Measurements from ENCODE around the gene PIK3CB. TPM values are rescaled to one million over a fixed set of nuclear protein-coding genes. Genes with fewer than 3 reads are reported as not detected.

Gene PIK3CB
- total and polyA plus RNA-seq, 10 of the 15 experiments (the other 5 are each of a cell fraction or from before 2014, with no cell fraction given), result 5.0 to 18.4 (median 10.4) TPM

DNA sequence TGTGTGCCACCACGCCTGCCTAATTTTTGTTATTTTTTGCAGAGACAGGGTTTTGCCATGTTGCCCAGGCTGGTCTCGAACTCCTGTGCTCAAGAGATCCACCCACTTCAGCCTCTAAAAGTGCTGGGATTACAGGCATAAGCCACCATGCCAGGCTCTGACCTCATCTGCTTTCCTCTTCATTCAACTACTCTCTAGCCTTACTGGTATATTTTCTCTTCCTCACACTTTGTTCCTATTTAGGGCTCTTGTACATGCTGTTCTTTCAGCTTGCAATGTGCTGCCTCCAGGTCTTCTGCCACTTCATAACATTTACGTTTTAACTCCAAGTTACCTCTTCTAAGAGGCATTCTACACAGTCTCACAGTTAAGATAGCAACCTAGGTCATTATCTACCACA lies 34.9 kb downstream of the PIK3CB start:
- Histone ChIP-seq H3K9me3 (replicated peaks; ENCODE audit: control insufficient read depth, insufficient read depth, low read length) (no peaks in the 10 kb centered on the region), H3K27ac (ENCODE audit: control insufficient read depth, insufficient read depth) (no peak overlapping the region), H4K20me1 (ENCODE audit: control insufficient read depth, insufficient read depth) (0 out of 2 replicates have a peak, but pooled peaks cover 2% of the 10 kb centered on the region), H3K4me3 (no peak overlapping the region), H3K4me1 (ENCODE audit: control insufficient read depth, insufficient read depth, low read length) (peaks cover 14% of the 10 kb centered on the region), H3K9ac (ENCODE audit: control insufficient read depth, insufficient read depth, low read length) (no peak overlapping the region), H2AFZ (ENCODE audit: control insufficient read depth, low read depth, low read length) (no peak overlapping the region), H3K79me2 (ENCODE audit: control insufficient read depth, insufficient read depth, low read length) (peaks cover 15% of the 10 kb centered on the region), H3K36me3 (ENCODE audit: control insufficient read depth in 2 of 2, insufficient read depth in 2 of 2, low read length in 1 of 2) (no peaks in the 10 kb centered on the region), H3K27me3 (replicated peaks in 1 of 2; ENCODE audit: control insufficient read depth in 2 of 2, insufficient read depth in 2 of 2, low read length in 1 of 2) (no peaks in the 10 kb centered on the region), H3K4me2 (ENCODE audit: control insufficient read depth, insufficient read depth) (no peak overlapping the region)
- intact Hi-C loops (cut with micrococcal nuclease; ENCODE audit: unreplicated experiment), result no loop called here
- 99% methylated on average over 3 of the region's 3 CpGs for WGBS (ENCODE audit: insufficient coverage, insufficient replicate concordance, low lambda C conversion rate, missing lambda C conversion rate)
- RAD21 ChIA-PET (ENCODE audit: unreplicated experiment), result no interaction called here
- FAIRE-seq (no peak), DNase-seq (ENCODE audit: low read depth, low spot score) (no peak), ATAC-seq (no peak)
- POLR2A ChIA-PET, result no interaction called here
- in situ Hi-C loops (cut with MboI), result no loop called here
- SMC1A ChIA-PET (ENCODE audit: uncharacterized antibody, unreplicated experiment), result no interaction called here
- CTCF ChIA-PET, result no interaction called here
- no peak for TF ChIP-seq EP300 (IDR thresholded peaks at IDR 0.05; ENCODE audit: borderline replicate concordance in 1 of 2, control insufficient read depth in 1 of 2, low read depth in 2 of 2, low read length in 2 of 2)
- TF ChIP-seq, protein P1, sequence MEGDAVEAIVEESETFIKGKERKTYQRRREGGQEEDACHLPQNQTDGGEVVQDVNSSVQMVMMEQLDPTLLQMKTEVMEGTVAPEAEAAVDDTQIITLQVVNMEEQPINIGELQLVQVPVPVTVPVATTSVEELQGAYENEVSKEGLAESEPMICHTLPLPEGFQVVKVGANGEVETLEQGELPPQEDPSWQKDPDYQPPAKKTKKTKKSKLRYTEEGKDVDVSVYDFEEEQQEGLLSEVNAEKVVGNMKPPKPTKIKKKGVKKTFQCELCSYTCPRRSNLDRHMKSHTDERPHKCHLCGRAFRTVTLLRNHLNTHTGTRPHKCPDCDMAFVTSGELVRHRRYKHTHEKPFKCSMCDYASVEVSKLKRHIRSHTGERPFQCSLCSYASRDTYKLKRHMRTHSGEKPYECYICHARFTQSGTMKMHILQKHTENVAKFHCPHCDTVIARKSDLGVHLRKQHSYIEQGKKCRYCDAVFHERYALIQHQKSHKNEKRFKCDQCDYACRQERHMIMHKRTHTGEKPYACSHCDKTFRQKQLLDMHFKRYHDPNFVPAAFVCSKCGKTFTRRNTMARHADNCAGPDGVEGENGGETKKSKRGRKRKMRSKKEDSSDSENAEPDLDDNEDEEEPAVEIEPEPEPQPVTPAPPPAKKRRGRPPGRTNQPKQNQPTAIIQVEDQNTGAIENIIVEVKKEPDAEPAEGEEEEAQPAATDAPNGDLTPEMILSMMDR (IDR thresholded peaks at IDR 0.05 in 2 of 3, conservative IDR thresholded peaks at IDR 0.05 in 1 of 3; ENCODE audit: control insufficient read depth in 2 of 3, extremely low read depth in 1 of 3, insufficient read depth in 1 of 3, low read depth in 3 of 3, low read length in 3 of 3), result no peak
- TF ChIP-seq, protein P2, sequence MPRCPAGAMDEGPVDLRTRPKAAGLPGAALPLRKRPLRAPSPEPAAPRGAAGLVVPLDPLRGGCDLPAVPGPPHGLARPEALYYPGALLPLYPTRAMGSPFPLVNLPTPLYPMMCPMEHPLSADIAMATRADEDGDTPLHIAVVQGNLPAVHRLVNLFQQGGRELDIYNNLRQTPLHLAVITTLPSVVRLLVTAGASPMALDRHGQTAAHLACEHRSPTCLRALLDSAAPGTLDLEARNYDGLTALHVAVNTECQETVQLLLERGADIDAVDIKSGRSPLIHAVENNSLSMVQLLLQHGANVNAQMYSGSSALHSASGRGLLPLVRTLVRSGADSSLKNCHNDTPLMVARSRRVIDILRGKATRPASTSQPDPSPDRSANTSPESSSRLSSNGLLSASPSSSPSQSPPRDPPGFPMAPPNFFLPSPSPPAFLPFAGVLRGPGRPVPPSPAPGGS (IDR thresholded peaks at IDR 0.05; ENCODE audit: borderline replicate concordance, insufficient read depth, low read depth, low read length, poor library complexity, severe bottlenecking), result no peak
- no TSS peak for BruUV-seq (replicated peaks)
